WTC11 (cell line): ENCODE measurements around the gene TFB1M. TPM values are rescaled to one million over a fixed set of nuclear protein-coding genes. Genes with fewer than 3 reads are reported as not detected.

ENCODE experiments used
- ATAC-seq: fragments of 200-7000 bp; cut with Tn5 transposase; 2 replicates; pipeline ENCODE4 v1.10.0; 2021; ENCODE audit warnings: mild to moderate bottlenecking, moderate library complexity
- CTCF ChIA-PET: fragments of 300-600 bp; sonication (Branson Sonifier 250); formaldehyde crosslinking; loops from one replicate; lab custom pipeline; 2021; ENCODE audit warnings: antibody characterized with exemption; lab: Charles Lee
- POLR2A ChIA-PET: fragments of 350-600 bp; sonication (Branson Sonifier 250); formaldehyde crosslinking; loops from one replicate; lab custom pipeline; 2021; ENCODE audit warnings: antibody characterized with exemption; lab: Charles Lee
- DNase-seq: peaks from one replicate; pipeline ENCODE4 v3.0.0; 2021; ENCODE audit warnings: low spot score
- H3K27ac Mint-ChIP-seq: 2 replicates; pipeline ENCODE4 v1.8.0; 2021; ENCODE audit warnings: mixed read lengths
- H3K27me3 Mint-ChIP-seq: 2 replicates; pipeline ENCODE4 v1.8.0; 2021; ENCODE audit warnings: low read depth, mild to moderate bottlenecking, moderate library complexity, mixed read lengths
- H3K36me3 Mint-ChIP-seq: 2 replicates; pipeline ENCODE4 v1.8.0; 2021; ENCODE audit warnings: mixed read lengths
- H3K4me1 Mint-ChIP-seq: 2 replicates; pipeline ENCODE4 v1.8.0; 2022; ENCODE audit warnings: mixed read lengths
- H3K4me3 Mint-ChIP-seq: 2 replicates; pipeline ENCODE4 v1.8.0; 2021; ENCODE audit warnings: mild to moderate bottlenecking, moderate library complexity, mixed read lengths
- H3K9me3 Mint-ChIP-seq: 2 replicates; pipeline ENCODE4 v1.8.0; 2021; ENCODE audit warnings: mixed read lengths
- AFF4 ChIP-seq: sonication (generic); formaldehyde crosslinking; IDR thresholded peaks from 2 replicates; pipeline ENCODE4 v1.8.1; 2023; ENCODE audit warnings: mild to moderate bottlenecking, missing genetic modification reagents, borderline replicate concordance
- ATF2 ChIP-seq: sonication (generic); formaldehyde crosslinking; IDR thresholded peaks from 2 replicates; pipeline ENCODE4 v1.8.1; 2022; ENCODE audit warnings: low read depth, missing genetic modification reagents, borderline replicate concordance
- CBFB ChIP-seq: sonication (generic); formaldehyde crosslinking; IDR thresholded peaks from 2 replicates; pipeline ENCODE4 v1.8.1; 2022; ENCODE audit warnings: mild to moderate bottlenecking, low read depth, missing genetic modification reagents
- CREM ChIP-seq: sonication (generic); formaldehyde crosslinking; IDR thresholded peaks from 2 replicates; pipeline ENCODE4 v1.8.1; 2022; ENCODE audit warnings: mild to moderate bottlenecking, missing genetic modification reagents, moderate library complexity
- E2F1 ChIP-seq: sonication (generic); formaldehyde crosslinking; IDR thresholded peaks from 2 replicates; pipeline ENCODE4 v1.8.0; 2022; ENCODE audit warnings: mild to moderate bottlenecking, missing genetic modification reagents
- ELF4 ChIP-seq: sonication (generic); formaldehyde crosslinking; IDR thresholded peaks from 2 replicates; pipeline ENCODE4 v1.8.1; 2022; ENCODE audit warnings: low read depth, mild to moderate bottlenecking, moderate library complexity, missing genetic modification reagents
- HMGA2 ChIP-seq: fragments of 250-450 bp; sonication (Bioruptor Pico); IDR thresholded peaks from 2 replicates; pipeline ENCODE4 v1.4.0; 2021; ENCODE audit warnings: mild to moderate bottlenecking, moderate library complexity
- HMGXB4 ChIP-seq: sonication (generic); formaldehyde crosslinking; IDR thresholded peaks from 2 replicates; pipeline ENCODE4 v1.8.1; 2023; ENCODE audit warnings: mild to moderate bottlenecking, moderate library complexity, missing genetic modification reagents
- MLX ChIP-seq: sonication (generic); formaldehyde crosslinking; IDR thresholded peaks from 2 replicates; pipeline ENCODE4 v1.8.1; 2023; ENCODE audit warnings: mild to moderate bottlenecking, missing genetic modification reagents, moderate library complexity
- MYBL2 ChIP-seq: sonication (generic); formaldehyde crosslinking; IDR thresholded peaks from 2 replicates; pipeline ENCODE4 v1.8.1; 2023; ENCODE audit warnings: mild to moderate bottlenecking, moderate library complexity, missing genetic modification reagents
- NFATC4 ChIP-seq: fragments of 250-450 bp; sonication (Bioruptor Pico); IDR thresholded peaks from 2 replicates; pipeline ENCODE4 v1.9.0; 2021; ENCODE audit warnings: mild to moderate bottlenecking
- NR2C2 ChIP-seq: sonication (generic); formaldehyde crosslinking; IDR thresholded peaks from 2 replicates; pipeline ENCODE4 v1.8.0; 2022; ENCODE audit warnings: mild to moderate bottlenecking, missing genetic modification reagents
- RORB ChIP-seq: fragments of 250-450 bp; sonication (Bioruptor Pico); IDR thresholded peaks from 2 replicates; pipeline ENCODE4 v1.9.0; 2021; ENCODE audit warnings: mild to moderate bottlenecking
- TP53 ChIP-seq: sonication (generic); formaldehyde crosslinking; IDR thresholded peaks from 2 replicates; pipeline ENCODE4 v1.8.1; 2023; ENCODE audit warnings: mild to moderate bottlenecking, missing genetic modification reagents
- ZBTB21 ChIP-seq: sonication (generic); formaldehyde crosslinking; IDR thresholded peaks from 2 replicates; pipeline ENCODE4 v1.8.1; 2023; ENCODE audit warnings: mild to moderate bottlenecking, missing genetic modification reagents, borderline replicate concordance
- ZBTB43 ChIP-seq: sonication (generic); formaldehyde crosslinking; IDR thresholded peaks from 2 replicates; pipeline ENCODE4 v1.8.1; 2023; ENCODE audit warnings: mild to moderate bottlenecking, missing genetic modification reagents
- ZNF138 ChIP-seq: sonication (generic); formaldehyde crosslinking; conservative IDR thresholded peaks from 2 replicates; pipeline ENCODE4 v1.8.1; 2022; ENCODE audit warnings: mild to moderate bottlenecking, moderate library complexity, missing genetic modification reagents
- ZNF532 ChIP-seq: fragments of 250-450 bp; sonication (Bioruptor Pico); IDR thresholded peaks from 2 replicates; pipeline ENCODE4 v1.9.0; 2021; ENCODE audit warnings: mild to moderate bottlenecking, borderline replicate concordance
- total RNA-seq: library from RNA; stranded (reverse); gene quantifications from 3 replicates; pipeline ENCODE4 v1.2.3, GENCODE V29; 2021
- TF ChIP-seq, protein P1 (sequence below): sonication (generic); formaldehyde crosslinking; IDR thresholded peaks from 2 replicates; pipeline ENCODE4 v1.8.0; 2023; ENCODE audit warnings: missing genetic modification reagents

Gene TFB1M
- total RNA-seq, 1 experiment from 2014 or later, result 41.8 TPM

GRCh38 chr6:155324172-155324571 is 9.9 kb upstream of the TFB1M start:
- POLR2A ChIA-PET, result no interaction called here
- Mint-ChIP-seq H3K27me3 (no peaks in the 10 kb centered on the region), H3K4me1 (peaks cover 29% of the 10 kb centered on the region), H3K36me3 (no peaks in the 10 kb centered on the region), H3K4me3 (no peak overlapping the region), H3K9me3 (peaks cover 4% of the 10 kb centered on the region; the same call in 1 of the 2 replicates), H3K27ac (no peak overlapping the region)
- DNase-seq (no peak), ATAC-seq (no peak)
- TF ChIP-seq TP53 (no peak), CBFB (CRISPR knock-in tag) (no peak), AFF4 (CRISPR knock-in tag) (no peak), MLX (CRISPR knock-in tag) (no peak), ZNF138 (CRISPR knock-in tag) (no peak), CREM (CRISPR knock-in tag) (no peak), ZNF532 (CRISPR knock-in tag) (no peak), ELF4 (CRISPR knock-in tag) (no peak), HMGXB4 (CRISPR knock-in tag) (no peak), NFATC4 (CRISPR knock-in tag) (no peak), MYBL2 (CRISPR knock-in tag) (no peak), ZBTB21 (CRISPR knock-in tag) (no peak), RORB (CRISPR knock-in tag) (no peak)
- TF ChIP-seq, protein P1, sequence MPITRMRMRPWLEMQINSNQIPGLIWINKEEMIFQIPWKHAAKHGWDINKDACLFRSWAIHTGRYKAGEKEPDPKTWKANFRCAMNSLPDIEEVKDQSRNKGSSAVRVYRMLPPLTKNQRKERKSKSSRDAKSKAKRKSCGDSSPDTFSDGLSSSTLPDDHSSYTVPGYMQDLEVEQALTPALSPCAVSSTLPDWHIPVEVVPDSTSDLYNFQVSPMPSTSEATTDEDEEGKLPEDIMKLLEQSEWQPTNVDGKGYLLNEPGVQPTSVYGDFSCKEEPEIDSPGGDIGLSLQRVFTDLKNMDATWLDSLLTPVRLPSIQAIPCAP (CRISPR knock-in tag), result no peak
- CTCF ChIA-PET, result no interaction called here

DNA sequence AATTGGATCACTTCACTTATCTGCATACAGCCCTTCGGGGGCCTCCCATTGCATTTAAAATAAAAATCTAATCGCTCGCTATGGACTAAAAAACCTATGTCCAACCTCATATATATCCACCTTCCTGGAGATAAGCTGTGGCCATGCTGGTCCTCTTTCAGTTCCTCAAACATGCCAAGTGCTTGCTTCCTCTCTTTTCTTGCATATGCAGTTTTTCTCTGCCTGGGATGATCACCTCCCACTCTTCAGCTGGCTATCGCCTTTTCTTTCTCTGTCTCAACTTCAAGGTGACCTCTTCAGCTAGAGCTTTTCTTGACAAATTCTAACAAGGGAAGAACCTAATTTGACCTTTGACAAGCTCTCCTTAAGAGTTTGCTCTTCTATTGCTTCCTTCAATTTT is 5.6 kb upstream of the TFB1M start:
- Mint-ChIP-seq H3K36me3 (no peaks in the 10 kb centered on the region), H3K9me3 (peaks cover 13% of the 10 kb centered on the region), H3K27ac (no peak overlapping the region), H3K27me3 (no peaks in the 10 kb centered on the region), H3K4me1 (peaks cover 12% of the 10 kb centered on the region), H3K4me3 (no peak overlapping the region)
- ATAC-seq, result no peak
- CTCF ChIA-PET, result no interaction called here
- POLR2A ChIA-PET, result no interaction called here
- no peak for DNase-seq
- TF ChIP-seq E2F1 (CRISPR knock-in tag) (no peak), NR2C2 (no peak), ZBTB21 (CRISPR knock-in tag) (no peak), ATF2 (CRISPR knock-in tag) (no peak), ZBTB43 (CRISPR knock-in tag) (no peak), MLX (CRISPR knock-in tag) (no peak), HMGA2 (CRISPR knock-in tag) (no peak)
